NK-92 (cell line): ENCODE measurements around the gene STXBP5.
"Not testable (repeated sequence)": the region's sequence is repeated elsewhere in the genome, so short reads cannot be mapped to it uniquely, and the experiment has no call there.

Experiments
- DNase-seq: peaks from one replicate; lab custom pipeline; 2025; ENCODE audit not compliant: unreplicated experiment; lab: John Stamatoyannopoulos, UW

Gene STXBP5

GRCh38 chr6:147372806-147373205, 168.6 kb downstream of the STXBP5 start:
- no peak for DNase-seq

GRCh38 chr6:147378819-147379218, 174.6 kb downstream of the STXBP5 start:
- DNase-seq = no peak

GRCh38 chr6:147380841-147381240, 176.6 kb downstream of the STXBP5 start:
- DNase-seq = not testable (repeated sequence)

GRCh38 chr6:147381712-147382111, 177.5 kb downstream of the STXBP5 start:
- DNase-seq = no peak

GRCh38 chr6:147382945-147383554, 178.8 kb downstream of the STXBP5 start:
- DNase-seq = no peak

GRCh38 chr6:147384029-147384428, 179.8 kb downstream of the STXBP5 start:
- no peak for DNase-seq

GRCh38 chr6:147384737-147385710, 180.8 kb downstream of the STXBP5 start:
- no peak for DNase-seq

- DNase-seq = no peak
Observed at GRCh38 chr6:147389463-147389862, 185.2 kb downstream of the STXBP5 start.

- no peak for DNase-seq
Observed at GRCh38 chr6:147390909-147391536, 186.8 kb downstream of the STXBP5 start.

- no peak for DNase-seq
Observed at GRCh38 chr6:147392917-147393625, 188.9 kb downstream of the STXBP5 start.

- DNase-seq = no peak
Observed at GRCh38 chr6:147395158-147395557, 190.9 kb downstream of the STXBP5 start.

- no peak for DNase-seq
Observed at GRCh38 chr6:147397306-147397705, 193.1 kb downstream of the STXBP5 start.

- no peak for DNase-seq
Observed at GRCh38 chr6:147400968-147401367, 196.8 kb downstream of the STXBP5 start.

- no peak for DNase-seq
Observed at GRCh38 chr6:147401779-147402178, 197.6 kb downstream of the STXBP5 start.

- no peak for DNase-seq
Observed at GRCh38 chr6:147406783-147407182, 202.6 kb downstream of the STXBP5 start.

- no peak for DNase-seq
Observed at GRCh38 chr6:147407571-147407970, 203.4 kb downstream of the STXBP5 start.

GRCh38 chr6:147416622-147417021, 212.4 kb downstream of the STXBP5 start:
- no peak for DNase-seq

- no peak for DNase-seq
Observed at GRCh38 chr6:147417954-147418353, 213.7 kb downstream of the STXBP5 start.

- DNase-seq = no peak
Observed at GRCh38 chr6:147418523-147418922, 214.3 kb downstream of the STXBP5 start.

- no peak for DNase-seq
Observed at GRCh38 chr6:147421903-147422302, 217.7 kb downstream of the STXBP5 start.

GRCh38 chr6:147423111-147423510, 218.9 kb downstream of the STXBP5 start:
- DNase-seq = no peak
